Uterus (tissue), 2 donors: ENCODE results near the gene KRTAP12-1.
"Not testable (repeated sequence)": the region's sequence is repeated elsewhere in the genome, so short reads cannot be mapped to it uniquely, and the experiment has no call there.

Experiments used
- POLR2A ChIP-seq, 2 donors: fragments of 450-650 bp; IDR thresholded peaks; one replicate each; pipeline ENCODE4 v1.6.1; 2016; ENCODE audit warnings: antibody characterized with exemption in 2 of 2, mild to moderate bottlenecking in 1 of 2, moderate library complexity in 1 of 2
- TF ChIP-seq, protein P1 (sequence below), 4 experiments: fragments of 200-600 bp in 2 of 4; fragments of 450-650 bp in 2 of 4; sonication (generic) in 2 of 4; IDR thresholded peaks; one replicate each; pipeline ENCODE4 v1.5.1; 2016 to 2019; ENCODE audit warnings: antibody characterized with exemption in 4 of 4, mild to moderate bottlenecking in 2 of 4, moderate library complexity in 1 of 4

DNA sequence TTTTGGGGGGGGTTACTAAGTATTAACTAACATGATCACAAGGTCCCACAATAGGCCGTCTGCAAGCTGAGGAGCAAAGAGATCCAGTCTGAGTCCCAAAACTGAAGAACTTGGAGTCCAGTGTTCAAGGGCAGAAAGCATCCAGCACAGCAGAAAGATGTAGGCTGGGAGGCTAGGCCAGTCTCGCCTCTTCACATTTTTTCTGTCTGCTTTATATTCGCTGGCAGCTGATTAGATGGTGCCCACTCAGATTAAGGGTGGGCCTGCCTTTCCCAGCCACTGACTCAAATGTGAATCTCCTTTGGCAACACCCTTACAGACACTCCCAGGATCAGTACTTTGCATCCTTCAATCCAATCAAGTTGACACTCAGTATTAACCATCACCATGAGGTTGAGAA, 7.8 kb upstream of the KRTAP12-1 start:
- TF ChIP-seq, protein P1, sequence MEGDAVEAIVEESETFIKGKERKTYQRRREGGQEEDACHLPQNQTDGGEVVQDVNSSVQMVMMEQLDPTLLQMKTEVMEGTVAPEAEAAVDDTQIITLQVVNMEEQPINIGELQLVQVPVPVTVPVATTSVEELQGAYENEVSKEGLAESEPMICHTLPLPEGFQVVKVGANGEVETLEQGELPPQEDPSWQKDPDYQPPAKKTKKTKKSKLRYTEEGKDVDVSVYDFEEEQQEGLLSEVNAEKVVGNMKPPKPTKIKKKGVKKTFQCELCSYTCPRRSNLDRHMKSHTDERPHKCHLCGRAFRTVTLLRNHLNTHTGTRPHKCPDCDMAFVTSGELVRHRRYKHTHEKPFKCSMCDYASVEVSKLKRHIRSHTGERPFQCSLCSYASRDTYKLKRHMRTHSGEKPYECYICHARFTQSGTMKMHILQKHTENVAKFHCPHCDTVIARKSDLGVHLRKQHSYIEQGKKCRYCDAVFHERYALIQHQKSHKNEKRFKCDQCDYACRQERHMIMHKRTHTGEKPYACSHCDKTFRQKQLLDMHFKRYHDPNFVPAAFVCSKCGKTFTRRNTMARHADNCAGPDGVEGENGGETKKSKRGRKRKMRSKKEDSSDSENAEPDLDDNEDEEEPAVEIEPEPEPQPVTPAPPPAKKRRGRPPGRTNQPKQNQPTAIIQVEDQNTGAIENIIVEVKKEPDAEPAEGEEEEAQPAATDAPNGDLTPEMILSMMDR (IDR thresholded peaks at IDR 0.05), result not testable (repeated sequence)
- TF ChIP-seq POLR2A (IDR thresholded peaks at IDR 0.05), result not testable (repeated sequence)
